Measurements from ENCODE around the gene RABGAP1L. TPM values are rescaled to one million over a fixed set of nuclear protein-coding genes. Genes with fewer than 3 reads are reported as not detected.

RABGAP1L gene
- total RNA-seq, 4 donors from 2014 or later, result 38.8 to 54.7 (median 50.5) TPM

DNA sequence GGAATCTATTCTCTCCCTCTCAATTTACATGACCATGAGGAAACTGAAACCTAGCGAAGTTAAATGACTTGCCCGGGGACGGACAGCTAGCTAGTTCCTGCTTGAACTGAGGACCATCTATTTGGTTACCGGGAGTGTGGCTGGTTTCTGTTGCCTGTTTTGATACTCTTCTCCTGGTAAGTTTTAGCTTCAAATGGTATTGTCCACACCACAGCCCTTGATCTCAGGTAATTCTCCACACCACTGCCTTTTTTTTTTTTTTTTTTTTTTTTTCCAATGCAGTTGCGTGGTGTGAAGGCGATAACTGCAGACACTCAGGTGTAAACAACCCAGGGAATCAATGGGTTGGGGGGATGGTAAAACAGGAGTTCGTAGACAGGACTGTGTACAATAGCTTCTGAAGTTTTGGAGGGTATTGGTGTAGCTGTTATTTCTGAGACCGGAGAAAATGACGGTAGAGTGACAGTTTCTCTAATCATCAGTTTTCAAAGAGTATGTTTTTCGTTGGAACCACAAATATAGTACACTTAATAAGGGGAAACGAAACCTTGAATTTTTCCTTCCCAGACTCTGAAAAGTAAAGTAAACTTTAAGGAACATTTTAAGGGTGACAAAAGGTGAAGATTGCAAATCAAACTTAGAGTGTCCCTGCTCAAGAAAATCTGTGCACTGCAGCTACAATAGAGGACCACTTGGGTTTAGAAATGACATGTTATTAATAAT is 715.2 kb downstream of the RABGAP1L start:
- no peak for DNase-seq (ENCODE audit: low spot score in 2 of 2)
- TF ChIP-seq, protein P1, sequence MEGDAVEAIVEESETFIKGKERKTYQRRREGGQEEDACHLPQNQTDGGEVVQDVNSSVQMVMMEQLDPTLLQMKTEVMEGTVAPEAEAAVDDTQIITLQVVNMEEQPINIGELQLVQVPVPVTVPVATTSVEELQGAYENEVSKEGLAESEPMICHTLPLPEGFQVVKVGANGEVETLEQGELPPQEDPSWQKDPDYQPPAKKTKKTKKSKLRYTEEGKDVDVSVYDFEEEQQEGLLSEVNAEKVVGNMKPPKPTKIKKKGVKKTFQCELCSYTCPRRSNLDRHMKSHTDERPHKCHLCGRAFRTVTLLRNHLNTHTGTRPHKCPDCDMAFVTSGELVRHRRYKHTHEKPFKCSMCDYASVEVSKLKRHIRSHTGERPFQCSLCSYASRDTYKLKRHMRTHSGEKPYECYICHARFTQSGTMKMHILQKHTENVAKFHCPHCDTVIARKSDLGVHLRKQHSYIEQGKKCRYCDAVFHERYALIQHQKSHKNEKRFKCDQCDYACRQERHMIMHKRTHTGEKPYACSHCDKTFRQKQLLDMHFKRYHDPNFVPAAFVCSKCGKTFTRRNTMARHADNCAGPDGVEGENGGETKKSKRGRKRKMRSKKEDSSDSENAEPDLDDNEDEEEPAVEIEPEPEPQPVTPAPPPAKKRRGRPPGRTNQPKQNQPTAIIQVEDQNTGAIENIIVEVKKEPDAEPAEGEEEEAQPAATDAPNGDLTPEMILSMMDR (IDR thresholded peaks at IDR 0.05), result no peak
- no peak for TF ChIP-seq POLR2A (IDR thresholded peaks at IDR 0.05)
- no peak overlapping the region for H3K4me3 ChIP-seq (ENCODE audit: low read depth, poor library complexity, severe bottlenecking)
- WGBS, 2 donors, result 62 to 64% methylated on average over 11 of the region's 11 CpGs
- intact Hi-C loops (cut with DNase I; ENCODE audit: low total_unique reads), result no loop called here

- 69 to 78% methylated on average over 4 of the region's 4 CpGs for WGBS, 2 donors
- TF ChIP-seq, protein P1 (IDR thresholded peaks at IDR 0.05), result no peak
- TF ChIP-seq POLR2A (IDR thresholded peaks at IDR 0.05), result no peak
- intact Hi-C loops (cut with DNase I; ENCODE audit: low total_unique reads), result no loop called here
- H3K4me3 ChIP-seq (ENCODE audit: low read depth, poor library complexity, severe bottlenecking), result no peak overlapping the region
- DNase-seq (ENCODE audit: low spot score in 2 of 2), result no peak
Measured at GRCh38 chr1:174875306-174875705, 716.0 kb downstream of the RABGAP1L start.

DNA sequence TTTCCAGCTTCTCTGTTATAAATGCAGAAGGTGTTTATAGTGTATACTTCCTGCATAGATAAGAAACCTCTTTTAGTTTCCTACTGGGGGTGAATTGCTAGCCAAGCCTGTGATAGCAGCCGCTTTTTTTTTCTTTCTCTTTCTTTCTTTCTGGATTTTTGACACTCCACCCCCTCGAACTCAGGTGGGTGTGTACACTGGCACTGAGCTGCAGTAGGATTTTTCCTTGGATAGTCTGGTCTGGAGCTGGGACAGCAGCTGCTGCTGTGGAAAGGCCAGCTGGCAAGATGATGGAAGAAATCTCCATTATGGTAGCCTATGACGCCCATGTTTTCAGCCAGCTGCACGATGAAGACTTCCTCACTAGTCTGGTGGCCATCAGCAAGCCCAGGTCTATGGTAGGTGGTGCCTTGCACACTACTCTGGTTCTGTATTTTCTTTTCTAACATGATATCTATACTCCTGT is 717.9 kb downstream of the RABGAP1L start:
- WGBS, 2 donors, result 43 to 52% methylated on average over 4 of the region's 4 CpGs
- intact Hi-C loops (cut with DNase I; ENCODE audit: low total_unique reads), result no loop called here
- no peak for DNase-seq (ENCODE audit: low spot score in 2 of 2)
- H3K4me3 ChIP-seq (ENCODE audit: low read depth, poor library complexity, severe bottlenecking), result no peak overlapping the region
- TF ChIP-seq, protein P1 (IDR thresholded peaks at IDR 0.05), result no peak
- no peak for TF ChIP-seq POLR2A (IDR thresholded peaks at IDR 0.05)

- 91% methylated on average over 3 of the region's 3 CpGs for WGBS, 2 donors
- intact Hi-C loops (cut with DNase I; ENCODE audit: low total_unique reads), result no loop called here
- TF ChIP-seq, protein P1 (IDR thresholded peaks at IDR 0.05), result no peak
- no peak for TF ChIP-seq POLR2A (IDR thresholded peaks at IDR 0.05)
Measured at GRCh38 chr1:174880171-174880570, 720.9 kb downstream of the RABGAP1L start.

GRCh38 chr1:174883409-174883808 is 724.1 kb downstream of the RABGAP1L start:
- no peak for DNase-seq (ENCODE audit: low spot score in 2 of 2)
- TF ChIP-seq POLR2A (IDR thresholded peaks at IDR 0.05), result no peak
- TF ChIP-seq, protein P1 (IDR thresholded peaks at IDR 0.05), result no peak
- WGBS, 2 donors, result 91 to 97% methylated on average over 1 of the region's 1 CpG
- no peak overlapping the region for H3K4me3 ChIP-seq (ENCODE audit: low read depth, poor library complexity, severe bottlenecking)
- intact Hi-C loops (cut with DNase I; ENCODE audit: low total_unique reads), result no loop called here

More at GRCh38 chr1:174880171-174880570, 720.9 kb downstream of the RABGAP1L start:
- DNase-seq (ENCODE audit: low spot score in 2 of 2), result no peak
- no peak overlapping the region for H3K4me3 ChIP-seq (ENCODE audit: low read depth, poor library complexity, severe bottlenecking)

Measured in lower leg skin (tissue), 4 donors.